ENCODE results near the gene IPO5.

IPO5 gene

GRCh38 chr13:98059276-98059675 lies 105.8 kb downstream of the IPO5 start:
- DNase-seq (ENCODE audit: low read depth in 2 of 2): no peak

GRCh38 chr13:98060282-98060681 lies 106.8 kb downstream of the IPO5 start:
- no peak for DNase-seq (ENCODE audit: low read depth in 2 of 2)

- DNase-seq (ENCODE audit: low read depth in 2 of 2): no peak
These were observed 112.0 kb downstream of the IPO5 start for GRCh38 chr13:98065468-98065867.

GRCh38 chr13:98066636-98067035 lies 113.2 kb downstream of the IPO5 start:
- DNase-seq (ENCODE audit: low read depth in 2 of 2): no peak

- DNase-seq (ENCODE audit: low read depth in 2 of 2): no peak
These were observed 115.0 kb downstream of the IPO5 start for GRCh38 chr13:98068521-98068920.

- no peak for DNase-seq (ENCODE audit: low read depth in 2 of 2)
These were observed 116.5 kb downstream of the IPO5 start for GRCh38 chr13:98069985-98070384.

- no peak for DNase-seq (ENCODE audit: low read depth in 2 of 2)
These were observed 117.8 kb downstream of the IPO5 start for GRCh38 chr13:98071316-98071715.

- DNase-seq (ENCODE audit: low read depth in 2 of 2): no peak
These were observed 119.0 kb downstream of the IPO5 start for GRCh38 chr13:98072476-98072875.

All from activated CD4-positive, alpha-beta T cell treated with anti-CD3 and anti-CD28 coated beads for 24 hours (primary cell).